HK-2 (cell line): ENCODE measurements around the gene NRP1.
"Not testable (repeated sequence)": the region's sequence is repeated elsewhere in the genome, so short reads cannot be mapped to it uniquely, and the experiment has no call there.

Source experiments
- DNase-seq: peaks from one replicate; pipeline ENCODE4 v3.0.0-alpha.2; 2018; ENCODE audit not compliant: unreplicated experiment

The NRP1 gene

GRCh38 chr10:33150889-33151288 lies 183.6 kb downstream of the NRP1 start:
- no peak for DNase-seq

GRCh38 chr10:33150146-33150545 lies 184.3 kb downstream of the NRP1 start:
- DNase-seq: no peak

GRCh38 chr10:33147013-33147310 lies 187.5 kb downstream of the NRP1 start:
- DNase-seq: no peak

GRCh38 chr10:33146189-33147012 lies 188.1 kb downstream of the NRP1 start:
- DNase-seq: no peak

GRCh38 chr10:33145451-33146188 lies 188.8 kb downstream of the NRP1 start:
- DNase-seq: no peak

GRCh38 chr10:33143160-33143728 lies 191.2 kb downstream of the NRP1 start:
- peak; percentile 35 for DNase-seq

GRCh38 chr10:33142295-33142694 lies 192.2 kb downstream of the NRP1 start:
- DNase-seq: no peak

- no peak for DNase-seq
Observed at GRCh38 chr10:33141251-33141650, 193.2 kb downstream of the NRP1 start.

GRCh38 chr10:33139181-33139646 lies 195.3 kb downstream of the NRP1 start:
- DNase-seq: no peak

- DNase-seq: not testable (repeated sequence)
Observed at GRCh38 chr10:33138686-33139085, 195.8 kb downstream of the NRP1 start.

GRCh38 chr10:33137356-33138005 lies 197.0 kb downstream of the NRP1 start:
- DNase-seq: peak; percentile 51

GRCh38 chr10:33136781-33137180 lies 197.7 kb downstream of the NRP1 start:
- DNase-seq: peak; percentile 36

- no peak for DNase-seq
Observed at GRCh38 chr10:33136271-33136670, 198.2 kb downstream of the NRP1 start.

GRCh38 chr10:33134011-33134751 lies 200.3 kb downstream of the NRP1 start:
- peak; percentile 84 for DNase-seq

GRCh38 chr10:33133557-33133956 lies 200.9 kb downstream of the NRP1 start:
- no peak for DNase-seq

GRCh38 chr10:33132626-33133025 lies 201.8 kb downstream of the NRP1 start:
- no peak for DNase-seq

GRCh38 chr10:33129996-33130386 lies 204.5 kb downstream of the NRP1 start:
- DNase-seq: no peak

- DNase-seq: peak; percentile 53
Observed at GRCh38 chr10:33129141-33129995, 205.1 kb downstream of the NRP1 start.

- no peak for DNase-seq
Observed at GRCh38 chr10:33127622-33128021, 206.8 kb downstream of the NRP1 start.
